HG03439 (cell line): ENCODE data around the gene BRF1.

Source experiments
- ATAC-seq: cut with Tn5 transposase; IDR thresholded peaks from one replicate; pipeline ENCODE4 v1.9.1; 2021; ENCODE audit warnings: mild to moderate bottlenecking, moderate library complexity; ENCODE audit not compliant: unreplicated experiment

Gene BRF1

GRCh38 chr14:105201156-105201924 lies 99.5 kb downstream of the BRF1 start:
- ATAC-seq: no peak

- ATAC-seq: no peak
Observed at GRCh38 chr14:105200641-105201040, 100.2 kb downstream of the BRF1 start.

GRCh38 chr14:105200074-105200473 lies 100.7 kb downstream of the BRF1 start:
- no peak for ATAC-seq

GRCh38 chr14:105199093-105199492 lies 101.7 kb downstream of the BRF1 start:
- ATAC-seq: no peak

- ATAC-seq: no peak
Observed at GRCh38 chr14:105198588-105198987, 102.2 kb downstream of the BRF1 start.

GRCh38 chr14:105197211-105197641 lies 103.6 kb downstream of the BRF1 start:
- no peak for ATAC-seq

- ATAC-seq: no peak
Observed at GRCh38 chr14:105196265-105196960, 104.4 kb downstream of the BRF1 start.

- no peak for ATAC-seq
Observed at GRCh38 chr14:105195522-105196264, 105.1 kb downstream of the BRF1 start.

GRCh38 chr14:105195051-105195450 lies 105.8 kb downstream of the BRF1 start:
- no peak for ATAC-seq

GRCh38 chr14:105193916-105194782 lies 106.7 kb downstream of the BRF1 start:
- ATAC-seq: no peak

- no peak for ATAC-seq
Observed at GRCh38 chr14:105192866-105193731, 107.7 kb downstream of the BRF1 start.

GRCh38 chr14:105187935-105188524 lies 112.8 kb downstream of the BRF1 start:
- no peak for ATAC-seq

GRCh38 chr14:105187116-105187515 lies 113.7 kb downstream of the BRF1 start:
- ATAC-seq: no peak

GRCh38 chr14:105185973-105186372 lies 114.8 kb downstream of the BRF1 start:
- no peak for ATAC-seq

- ATAC-seq: no peak
Observed at GRCh38 chr14:105185001-105185400, 115.8 kb downstream of the BRF1 start.

- ATAC-seq: no peak
Observed at GRCh38 chr14:105184461-105184860, 116.3 kb downstream of the BRF1 start.

GRCh38 chr14:105182296-105183020 lies 118.3 kb downstream of the BRF1 start:
- ATAC-seq: no peak

- no peak for ATAC-seq
Observed at GRCh38 chr14:105181549-105182295, 119.1 kb downstream of the BRF1 start.
